AG10803 (cell line): Measurements from ENCODE around the gene CATSPERB.
A peak's percentile ranks its signal among the peaks of the same experiment; 100 is the strongest.

Experiments
- DNase-seq: peaks from one replicate; pipeline ENCODE4 v3.0.0; 2010; ENCODE audit warnings: low read depth
- H3K4me3 ChIP-seq: 2 replicates; pipeline ENCODE4 v1.5.1; 2011; ENCODE audit warnings: mild to moderate bottlenecking, low read length, control low read depth
- CTCF ChIP-seq: conservative IDR thresholded peaks from 2 replicates; pipeline ENCODE4 v1.5.1; 2011; ENCODE audit warnings: mild to moderate bottlenecking, low read length, control low read depth, inconsistent platforms

CATSPERB gene

GRCh38 chr14:91731986-91732385 is at the start of gene CATSPERB:
TSS of gene CATSPERB (minus strand) at chr14:91732086. CDS start at chr14:91729479, 2,607 bp downstream.
- no peak for TF ChIP-seq CTCF
- H3K4me3 ChIP-seq, result no peak within 1 kb of the TSS
- no peak for DNase-seq

GRCh38 chr14:91780452-91780851 is 48.6 kb upstream of the CATSPERB start:
- DNase-seq, result no peak
- TF ChIP-seq CTCF, result no peak
- no peak overlapping the region for H3K4me3 ChIP-seq

GRCh38 chr14:91778217-91778616 is 46.3 kb upstream of the CATSPERB start:
- no peak for TF ChIP-seq CTCF
- DNase-seq, result no peak
- H3K4me3 ChIP-seq, result no peak overlapping the region

- DNase-seq, result no peak
- no peak for TF ChIP-seq CTCF
- H3K4me3 ChIP-seq, result no peak overlapping the region
Measured at GRCh38 chr14:91774140-91775096, 42.5 kb upstream of the CATSPERB start.

- H3K4me3 ChIP-seq, result no peak overlapping the region
- TF ChIP-seq CTCF, result no peak
- DNase-seq, result no peak
Measured at GRCh38 chr14:91770185-91770584, 38.3 kb upstream of the CATSPERB start.

GRCh38 chr14:91755570-91756295 is 23.8 kb upstream of the CATSPERB start:
- peak; percentile 53 for DNase-seq
- no peak for TF ChIP-seq CTCF
- H3K4me3 ChIP-seq, result no peak overlapping the region
